Measurements from ENCODE around the gene UNK.

UNK gene

GRCh38 chr17:75779987-75780889, 4.4 kb upstream of the UNK start:
- ChIA-PET POLR2A (ENCODE audit: low non-redundant PET) (interaction anchor here (0.6 to 1.0 kb wide), 8 partner anchors 35 to 103 kb away, joined by 3 to 8 read pairs (median 4); partner anchors contain the start of gene TRIM47), CTCF (interaction anchor here (0.6 to 0.7 kb wide), 2 partner anchors 247 to 307 kb away, joined by 3 to 5 read pairs; partner anchors contain the start of gene EVPL)

GRCh38 chr17:75783069-75783783, 1.4 kb upstream of the UNK start:
- CTCF ChIA-PET = interaction anchor here (0.6 to 1.6 kb wide), 12 partner anchors 10 to 791 kb away, joined by 3 to 6 read pairs (median 4); partner anchors contain the start of genes GALK1 and TRIM47
- no peak for DNase-seq (ENCODE audit: low spot score)
- POLR2A ChIA-PET (ENCODE audit: low non-redundant PET) = interaction anchor here (1.3 kb wide), 1 partner anchor 73 kb away, joined by 4 read pairs; the partner anchor contains the start of gene WBP2
- peak; percentile 87 for TF ChIP-seq CTCF (conservative IDR thresholded peaks at IDR 0.05; ENCODE audit: low read depth)
- H3K27ac ChIP-seq = peak overlapping the region; percentile 99

More at GRCh38 chr17:75779987-75780889, 4.4 kb upstream of the UNK start:
- no peak for DNase-seq (ENCODE audit: low spot score)
- H3K27ac ChIP-seq = peak overlapping the region; percentile 96
- TF ChIP-seq CTCF (conservative IDR thresholded peaks at IDR 0.05; ENCODE audit: low read depth) = no peak

GRCh38 chr17:75783803-75784472, 668 bp upstream of the UNK start:
- POLR2A ChIA-PET (ENCODE audit: low non-redundant PET) = interaction anchor here (1.3 kb wide), 1 partner anchor 72 kb away, joined by 4 read pairs; the partner anchor contains the start of gene WBP2
- DNase-seq (ENCODE audit: low spot score) = no peak
- peak overlapping the region; percentile 99 for H3K27ac ChIP-seq
- no peak for TF ChIP-seq CTCF (conservative IDR thresholded peaks at IDR 0.05; ENCODE audit: low read depth)
- CTCF ChIA-PET = interaction anchor here (0.6 to 1.6 kb wide), 8 partner anchors 11 to 790 kb away, joined by 3 to 8 read pairs (median 4); partner anchors contain the start of genes GALK1 and TRIM47

GRCh38 chr17:75785016-75785890, 647 bp downstream of the UNK start:
- DNase-seq (ENCODE audit: low spot score) = peak; percentile 85
- CTCF ChIA-PET = interaction anchor here (0.5 to 1.3 kb wide), 4 partner anchors 24 to 878 kb away, joined by 3 to 4 read pairs (median 3); no protein-coding TSS in a partner anchor
- no peak for TF ChIP-seq CTCF (conservative IDR thresholded peaks at IDR 0.05; ENCODE audit: low read depth)
- POLR2A ChIA-PET (ENCODE audit: low non-redundant PET) = interaction anchor here (1.3 kb wide), 1 partner anchor 24 kb away, joined by 5 read pairs; no protein-coding TSS in a partner anchor
- peak overlapping the region; percentile 99 for H3K27ac ChIP-seq

- no peak overlapping the region for H3K27ac ChIP-seq
- no peak for TF ChIP-seq CTCF (conservative IDR thresholded peaks at IDR 0.05; ENCODE audit: low read depth)
- DNase-seq (ENCODE audit: low spot score) = no peak
- POLR2A ChIA-PET (ENCODE audit: low non-redundant PET) = no interaction called here
- CTCF ChIA-PET = no interaction called here
Observed at GRCh38 chr17:75791254-75791653, 6.6 kb downstream of the UNK start.

All from RWPE1 (cell line).